Measurements from ENCODE around the gene PLEKHH1. TPM values are rescaled to one million over a fixed set of nuclear protein-coding genes. Genes with fewer than 3 reads are reported as not detected.
A peak's percentile ranks its signal among the peaks of the same experiment; 100 is the strongest.

The PLEKHH1 gene
- total RNA-seq, 4 donors from 2014 or later = 10.5 to 23.1 (median 17.2) TPM

- intact Hi-C loops (cut with DNase I; ENCODE audit: low total_unique reads) = no loop called here
- WGBS, 2 donors = 59 to 61% methylated on average over 7 of the region's 7 CpGs
- no peak for DNase-seq (ENCODE audit: low spot score in 2 of 2)
- H3K4me3 ChIP-seq (ENCODE audit: low read depth, poor library complexity, severe bottlenecking) = no peak overlapping the region
- TF ChIP-seq POLR2A (IDR thresholded peaks at IDR 0.05) = no peak
- no peak for TF ChIP-seq CTCF (IDR thresholded peaks at IDR 0.05)
Observed at GRCh38 chr14:67523764-67524633, 9.1 kb upstream of the PLEKHH1 start.

- intact Hi-C loops (cut with DNase I; ENCODE audit: low total_unique reads) = no loop called here
- H3K4me3 ChIP-seq (ENCODE audit: low read depth, poor library complexity, severe bottlenecking) = no peak overlapping the region
- DNase-seq (ENCODE audit: low spot score in 2 of 2) = no peak
- 53 to 56% methylated on average over 3 of the region's 3 CpGs for WGBS, 2 donors
- TF ChIP-seq POLR2A (IDR thresholded peaks at IDR 0.05) (no peak), CTCF (IDR thresholded peaks at IDR 0.05) (no peak)
Observed at GRCh38 chr14:67524634-67524963, 8.5 kb upstream of the PLEKHH1 start.

GRCh38 chr14:67525389-67525788 is 7.7 kb upstream of the PLEKHH1 start:
- no peak overlapping the region for H3K4me3 ChIP-seq (ENCODE audit: low read depth, poor library complexity, severe bottlenecking)
- WGBS, 2 donors = 63 to 82% methylated on average over 4 of the region's 4 CpGs
- intact Hi-C loops (cut with DNase I; ENCODE audit: low total_unique reads) = loop anchor here (5.0 kb wide), 1 partner anchor 47 kb away; no protein-coding TSS in a partner anchor
- no peak for DNase-seq (ENCODE audit: low spot score in 2 of 2)
- TF ChIP-seq POLR2A (IDR thresholded peaks at IDR 0.05) (no peak), CTCF (IDR thresholded peaks at IDR 0.05) (no peak)

- WGBS, 2 donors = 57 to 58% methylated on average over 6 of the region's 6 CpGs
- DNase-seq (ENCODE audit: low spot score in 2 of 2) = peak in 1 of 2 donors; percentile 64
- intact Hi-C loops (cut with DNase I; ENCODE audit: low total_unique reads) = loop anchor here (5.0 kb wide), 1 partner anchor 46 kb away; no protein-coding TSS in a partner anchor
- H3K4me3 ChIP-seq (ENCODE audit: low read depth, poor library complexity, severe bottlenecking) = no peak overlapping the region
- TF ChIP-seq CTCF (IDR thresholded peaks at IDR 0.05) (no peak), POLR2A (IDR thresholded peaks at IDR 0.05) (no peak)
Observed at GRCh38 chr14:67526181-67526580, 6.9 kb upstream of the PLEKHH1 start.

GRCh38 chr14:67526676-67527459 is 6.2 kb upstream of the PLEKHH1 start:
- no peak for TF ChIP-seq CTCF (IDR thresholded peaks at IDR 0.05)
- TF ChIP-seq POLR2A (IDR thresholded peaks at IDR 0.05) = no peak
- H3K4me3 ChIP-seq (ENCODE audit: low read depth, poor library complexity, severe bottlenecking) = no peak overlapping the region
- intact Hi-C loops (cut with DNase I; ENCODE audit: low total_unique reads) = loop anchor here (5.0 kb wide), 1 partner anchor 45 kb away; no protein-coding TSS in a partner anchor
- WGBS, 2 donors = 83% methylated on average over 8 of the region's 8 CpGs
- DNase-seq (ENCODE audit: low spot score in 2 of 2) = peak in 1 of 2 donors; percentile 79
